HepG2 (cell line): Measurements from ENCODE around the gene TKTL1. TPM values are rescaled to one million over a fixed set of nuclear protein-coding genes. Genes with fewer than 3 reads are reported as not detected.

Experiments used
- ATAC-seq: fragments of 200-7000 bp; cut with Tn5 transposase; 3 replicates; pipeline ENCODE4 v1.9.1; 2020; ENCODE audit warnings: mild to moderate bottlenecking, moderate library complexity
- BruUV-seq: library from RNA; stranded (reverse); fragments of 400-500 nt; replicated peaks from 2 replicates; lab custom pipeline; 2021; lab: Mats Ljungman, UMichigan
- CTCF ChIA-PET: fragments of 300-600 bp; formaldehyde crosslinking; extraction: SDS; loops from one replicate; lab custom pipeline; 2021; ENCODE audit warnings: low total read pairs, inconsistent platforms, low intra/inter-chr PET ratio; lab: Yijun Ruan, JAX
- POLR2A ChIA-PET: fragments of 350-600 bp; sonication (Branson Sonifier 250); formaldehyde crosslinking; loops from one replicate; lab custom pipeline; 2020; ENCODE audit warnings: antibody characterized with exemption, inconsistent platforms; lab: Yijun Ruan, JAX
- DNase-seq: peaks from one replicate; pipeline ENCODE4 v3.0.0-alpha.2; 2015; ENCODE audit warnings: low spot score
- FAIRE-seq: peaks from 3 replicates; lab custom pipeline; 2011; peaks lifted over from hg19 to GRCh38; lab: Jason Lieb, UNC
- H2AFZ ChIP-seq: one replicate; pipeline ENCODE4 v1.6.1; 2011; ENCODE audit warnings: low read length, inconsistent platforms
- H3K27ac ChIP-seq: fragments of 300-600 bp; 3 replicates; pipeline ENCODE4 v1.8.0; 2011; ENCODE audit warnings: mixed run types, mild to moderate bottlenecking, mixed read lengths, low read length, inconsistent platforms; ENCODE audit not compliant: insufficient read depth; ENCODE audit errors: extremely low read length
- H3K27me3 ChIP-seq, 2 experiments: fragments of 200-600 bp in 1 of 2; 2 replicates in 1 of 2; 3 replicates in 1 of 2; pipeline versions ENCODE4 v1.6.0 to v1.8.0; 2011; ENCODE audit warnings: low read length in 2 of 2, mild to moderate bottlenecking in 2 of 2, moderate library complexity in 2 of 2, inconsistent platforms in 1 of 2; ENCODE audit not compliant: insufficient read depth in 2 of 2, control insufficient read depth in 1 of 2
- H3K36me3 ChIP-seq, 2 experiments: fragments of 200-600 bp in 1 of 2; replicated peaks in 1 of 2; 2 replicates in 1 of 2; 3 replicates in 1 of 2; pipeline versions ENCODE4 v1.5.1 to v1.8.0; 2011; ENCODE audit warnings: low read length in 2 of 2, inconsistent platforms in 1 of 2; ENCODE audit not compliant: insufficient read depth in 2 of 2, control insufficient read depth in 1 of 2
- H3K4me1 ChIP-seq: 2 replicates; pipeline ENCODE4 v1.5.1; 2012; ENCODE audit warnings: low read length, inconsistent platforms; ENCODE audit not compliant: insufficient read depth
- H3K4me2 ChIP-seq: 2 replicates; pipeline ENCODE4 v1.6.0; 2011; ENCODE audit warnings: low read depth, low read length, inconsistent platforms
- H3K4me3 ChIP-seq, 3 experiments: fragments of 200-600 bp in 1 of 3; sonication (generic), shearing (Covaris generic) in 1 of 3; replicated peaks in 1 of 3; 2 replicates each; pipeline ENCODE4 v1.5.1; 2011 to 2016; ENCODE audit warnings: low read length in 3 of 3, inconsistent platforms in 2 of 3, low read depth in 2 of 3, mild to moderate bottlenecking in 2 of 3, control low read depth in 1 of 3, mixed read lengths in 1 of 3; ENCODE audit not compliant: insufficient read depth in 1 of 3
- H3K79me2 ChIP-seq: one replicate; pipeline ENCODE4 v1.6.1; 2011; ENCODE audit warnings: low read length, inconsistent platforms; ENCODE audit not compliant: insufficient read depth
- H3K9ac ChIP-seq: 2 replicates; pipeline ENCODE4 v1.6.0; 2011; ENCODE audit warnings: mild to moderate bottlenecking, low read depth, low read length, inconsistent platforms; ENCODE audit not compliant: insufficient read depth
- H3K9me3 ChIP-seq: 2 replicates; pipeline ENCODE4 v1.5.1; 2012; ENCODE audit warnings: mild to moderate bottlenecking, low read length
- H4K20me1 ChIP-seq: 2 replicates; pipeline ENCODE4 v1.6.0; 2011; ENCODE audit warnings: inconsistent platforms, mild to moderate bottlenecking, low read length, moderate library complexity; ENCODE audit not compliant: insufficient read depth
- CBFB ChIP-seq: sonication (generic); formaldehyde crosslinking; IDR thresholded peaks from 2 replicates; pipeline ENCODE4 v1.4.0; 2020; ENCODE audit warnings: missing genetic modification reagents
- CBX1 ChIP-seq: IDR thresholded peaks from one replicate; pipeline ENCODE4 v1.6.1; 2016; ENCODE audit warnings: antibody characterized with exemption, low read depth
- CCDC6 ChIP-seq: sonication (generic); formaldehyde crosslinking; IDR thresholded peaks from 2 replicates; pipeline ENCODE4 v1.8.1; 2022; ENCODE audit warnings: mild to moderate bottlenecking, missing genetic modification reagents, moderate library complexity
- DPF2 ChIP-seq: sonication (generic); formaldehyde crosslinking; IDR thresholded peaks from 2 replicates; pipeline ENCODE4 v1.4.0; 2020; ENCODE audit warnings: mild to moderate bottlenecking, low read depth, missing genetic modification reagents, borderline replicate concordance
- GZF1 ChIP-seq: sonication (generic); formaldehyde crosslinking; IDR thresholded peaks from 2 replicates; pipeline ENCODE4 v1.5.1; 2020; ENCODE audit warnings: mild to moderate bottlenecking, missing genetic modification reagents
- NAIF1 ChIP-seq: sonication (generic); formaldehyde crosslinking; IDR thresholded peaks from 2 replicates; pipeline ENCODE4 v1.5.0; 2020; ENCODE audit warnings: mild to moderate bottlenecking, missing genetic modification reagents, borderline replicate concordance
- NRL ChIP-seq: sonication (generic); formaldehyde crosslinking; IDR thresholded peaks from 2 replicates; pipeline ENCODE4 v1.5.0; 2020; ENCODE audit warnings: missing genetic modification reagents, mild to moderate bottlenecking, moderate library complexity, borderline replicate concordance
- PAWR ChIP-seq: sonication (generic); formaldehyde crosslinking; IDR thresholded peaks from 2 replicates; pipeline ENCODE4 v1.4.0; 2020; ENCODE audit warnings: missing genetic modification reagents, mild to moderate bottlenecking, borderline replicate concordance
- RELA ChIP-seq: sonication (generic); formaldehyde crosslinking; IDR thresholded peaks from 2 replicates; pipeline ENCODE4 v1.4.0; 2020; ENCODE audit warnings: missing genetic modification reagents
- RFXANK ChIP-seq: IDR thresholded peaks from 2 replicates; pipeline ENCODE4 v1.6.1; 2016
- TOE1 ChIP-seq: sonication (generic); formaldehyde crosslinking; IDR thresholded peaks from 2 replicates; pipeline ENCODE4 v1.4.0; 2020; ENCODE audit warnings: mild to moderate bottlenecking, missing genetic modification reagents
- ZBTB46 ChIP-seq: sonication (generic); formaldehyde crosslinking; IDR thresholded peaks from 2 replicates; pipeline ENCODE4 v1.4.0; 2020; ENCODE audit warnings: mild to moderate bottlenecking, missing genetic modification reagents, borderline replicate concordance
- ZNF569 ChIP-seq: sonication (generic); formaldehyde crosslinking; IDR thresholded peaks from 2 replicates; pipeline ENCODE4 v1.5.0; 2020; ENCODE audit warnings: mild to moderate bottlenecking, missing genetic modification reagents, moderate library complexity, borderline replicate concordance
- ZNF644 ChIP-seq: IDR thresholded peaks from 2 replicates; pipeline ENCODE4 v1.6.1; 2016; ENCODE audit warnings: low read depth
- ZNF773 ChIP-seq: sonication (generic); formaldehyde crosslinking; IDR thresholded peaks from 2 replicates; pipeline ENCODE4 v1.4.0; 2020; ENCODE audit warnings: missing genetic modification reagents, borderline replicate concordance
- ZNF777 ChIP-seq: sonication (generic); formaldehyde crosslinking; IDR thresholded peaks from 2 replicates; pipeline ENCODE4 v1.4.0; 2020; ENCODE audit warnings: missing genetic modification reagents
- ZZZ3 ChIP-seq: sonication (generic); formaldehyde crosslinking; IDR thresholded peaks from 2 replicates; pipeline ENCODE4 v1.4.0; 2020; ENCODE audit warnings: missing genetic modification reagents, mild to moderate bottlenecking, borderline replicate concordance
- WGBS: methylation state at CpG from one replicate; pipeline ENCODE4 v1.1.6; 2017; ENCODE audit warnings: low lambda C conversion rate; 5-methylcytosine and 5-hydroxymethylcytosine counted together
- in situ Hi-C: cut with HindIII; loops from 2 replicates; pipeline ENCODE4 v1.10.0; 2017; ENCODE audit warnings: low pct_unique_long_range_greater_than_20kb; ENCODE audit not compliant: extremely low pct_ligation_motif_present
- intact Hi-C: fragments of 100-400 bp; cut with micrococcal nuclease; formaldehyde crosslinking; loops from one replicate; pipeline ENCODE4 v1.10.0; 2022; ENCODE audit not compliant: unreplicated experiment
- polyA plus RNA-seq, 8 experiments: library from polyadenylated mRNA; depleted of rRNA in 3 of 8; stranded (reverse) in 7 of 8; unstranded in 1 of 8; fragments of >200 nt; fragmentation: Illumina TruSeq in 4 of 8; extraction: Trizol in 4 of 8; gene quantifications; 2 replicates each; pipeline versions ENCODE4 v1.2.1 to v1.2.3, GENCODE V29; 2011 to 2016; ENCODE audit warnings: low read depth in 4 of 8, missing spikeins in 1 of 8, mixed read lengths in 1 of 8; ENCODE audit not compliant: insufficient read depth in 1 of 8
- total RNA-seq, 5 experiments: library from RNA; depleted of rRNA; stranded (reverse); fragments of >200 nt; fragmentation: Illumina TruSeq; extraction: Trizol; gene quantifications; 2 replicates each; pipeline ENCODE4 v1.2.3, GENCODE V29; 2016; ENCODE audit warnings: low read depth in 1 of 5

Gene TKTL1
- total and polyA plus RNA-seq, 2 of the 13 experiments (the other 11 are each of a cell fraction or from before 2014, with no cell fraction given): not detected

GRCh38 chrX:154322890-154323289 is 27.3 kb downstream of the TKTL1 start:
- whole genome bisulfite sequencing: no CpG with 5 or more reads among the region's 10 CpGs
- in situ Hi-C loops: no loop called here
- Histone ChIP-seq H2AFZ (no peak overlapping the region), H3K9me3 (no peaks in the 10 kb centered on the region), H3K36me3 (no peaks in the 10 kb centered on the region), H3K27me3 (peaks cover 0 to 29% of the 10 kb centered on the region in 2 experiments; a peak in 4 of 5 replicates), H3K4me3 (no peak overlapping the region), H3K4me1 (no peaks in the 10 kb centered on the region), H4K20me1 (no peaks in the 10 kb centered on the region), H3K27ac (no peak overlapping the region), H3K79me2 (no peaks in the 10 kb centered on the region), H3K9ac (no peak overlapping the region), H3K4me2 (no peak overlapping the region)
- no peak for ATAC-seq
- DNase-seq: no peak
- TF ChIP-seq CBX1 (no peak), RELA (CRISPR knock-in tag) (no peak), ZNF644 (CRISPR knock-in tag) (no peak), RFXANK (CRISPR knock-in tag) (no peak), ZNF569 (CRISPR knock-in tag) (no peak), ZZZ3 (CRISPR knock-in tag) (no peak), DPF2 (CRISPR knock-in tag) (no peak), CCDC6 (CRISPR knock-in tag) (no peak), PAWR (CRISPR knock-in tag) (no peak), GZF1 (CRISPR knock-in tag) (no peak), NAIF1 (CRISPR knock-in tag) (no peak), ZNF773 (CRISPR knock-in tag) (no peak), NRL (no peak), TOE1 (CRISPR knock-in tag) (no peak), ZBTB46 (no peak), ZNF777 (CRISPR knock-in tag) (no peak), CBFB (CRISPR knock-in tag) (no peak)
- no peak for FAIRE-seq
- intact Hi-C loops: no loop called here
- POLR2A ChIA-PET: no interaction called here
- BruUV-seq: no TSS peak
- CTCF ChIA-PET: no interaction called here
